ENCODE results near the gene KIF26A.

KIF26A gene

DNA sequence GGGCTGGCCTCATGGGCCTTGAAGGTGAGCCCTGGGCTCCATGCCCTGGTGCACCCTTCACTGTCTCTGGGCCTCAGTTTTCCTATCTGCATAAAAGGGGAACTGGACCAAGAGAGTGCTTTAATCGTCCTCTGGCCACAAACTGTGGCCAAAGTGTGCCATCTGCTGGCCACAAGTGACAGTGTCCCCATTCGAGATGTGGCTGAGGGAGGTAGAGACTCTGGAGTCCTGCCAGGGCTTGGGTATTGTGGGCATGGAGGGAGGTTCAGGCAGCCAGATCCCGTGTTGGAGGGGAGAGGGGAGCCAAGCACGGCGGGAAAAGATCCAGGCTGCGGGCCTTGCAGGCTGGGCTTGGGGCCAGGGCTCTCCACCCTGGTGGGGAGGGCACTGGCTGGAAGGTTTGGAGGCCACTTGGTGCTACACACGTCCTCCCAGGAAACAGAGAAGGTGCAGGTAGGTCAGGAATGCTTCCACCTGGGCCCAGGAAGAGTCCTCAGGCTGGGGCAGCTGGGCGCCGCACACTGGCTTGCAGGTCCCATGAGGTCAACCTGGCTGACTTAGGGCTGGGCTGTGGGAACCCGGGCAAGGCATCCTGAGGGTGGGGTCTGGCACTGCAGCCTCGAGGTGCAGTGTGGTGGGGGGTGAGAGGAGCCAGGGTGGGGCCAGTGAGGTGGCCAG lies 7.3 kb upstream of the KIF26A start:
- DNase-seq (ENCODE audit: low read depth in 2 of 2), result no peak

DNA sequence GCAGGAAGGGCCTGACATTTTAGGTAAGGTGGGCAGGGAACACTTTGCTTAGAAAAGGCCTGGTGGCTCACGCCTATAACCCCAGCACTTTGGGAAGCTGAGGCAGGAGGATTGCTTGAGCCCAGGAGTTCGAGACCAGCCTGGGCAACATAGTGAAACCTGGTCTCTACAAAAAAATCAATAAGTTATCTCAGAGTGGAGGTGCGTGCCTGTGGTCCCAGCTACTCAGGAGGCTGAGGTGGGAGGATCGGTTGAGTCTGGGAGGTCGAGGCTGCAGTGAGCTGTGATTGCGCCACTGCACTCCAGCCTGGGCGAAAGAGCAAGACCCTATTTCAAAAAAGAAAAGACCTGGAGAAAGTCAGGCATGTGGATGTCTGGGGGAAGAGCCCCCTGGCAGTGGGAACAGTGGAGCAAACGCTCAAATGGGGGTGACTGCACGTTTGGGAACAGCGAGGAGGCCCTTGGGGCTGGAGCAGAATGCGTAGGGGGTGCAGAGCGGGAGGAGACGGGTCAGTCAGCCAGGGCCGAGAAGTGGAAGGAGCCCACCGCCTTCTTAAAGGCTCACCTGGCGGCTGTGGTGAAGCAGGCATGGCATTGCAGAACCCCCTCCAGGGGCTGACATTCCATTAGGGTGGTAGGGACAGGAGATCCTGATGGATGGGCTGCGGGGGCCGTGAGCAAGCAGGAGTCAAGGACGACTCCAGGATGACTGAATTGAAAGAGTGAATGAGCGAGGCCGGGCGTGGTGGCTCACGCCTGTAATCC lies 6.2 kb upstream of the KIF26A start:
- no peak for DNase-seq (ENCODE audit: low read depth in 2 of 2)

DNA sequence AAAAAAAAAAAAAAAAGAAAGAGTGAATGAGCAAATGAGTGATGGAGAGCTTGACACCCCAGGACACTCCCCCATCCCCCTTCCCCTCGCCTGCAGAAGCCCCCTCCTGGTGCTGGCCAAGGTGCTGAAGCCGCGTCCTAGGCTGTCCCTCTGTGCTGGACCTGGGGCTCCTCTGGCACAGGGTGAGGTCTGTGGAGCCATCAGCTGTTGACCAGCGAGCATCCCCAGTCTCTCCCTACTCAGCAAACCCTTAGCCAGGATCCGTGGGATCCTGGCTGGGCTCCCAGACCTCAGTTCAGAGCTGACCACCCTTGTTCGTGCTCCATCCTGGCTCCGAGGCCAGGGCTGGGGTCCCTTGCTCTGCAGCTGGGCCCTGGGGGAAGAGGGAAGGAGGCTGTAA lies 5.4 kb upstream of the KIF26A start:
- DNase-seq (ENCODE audit: low read depth in 2 of 2), result no peak

DNA sequence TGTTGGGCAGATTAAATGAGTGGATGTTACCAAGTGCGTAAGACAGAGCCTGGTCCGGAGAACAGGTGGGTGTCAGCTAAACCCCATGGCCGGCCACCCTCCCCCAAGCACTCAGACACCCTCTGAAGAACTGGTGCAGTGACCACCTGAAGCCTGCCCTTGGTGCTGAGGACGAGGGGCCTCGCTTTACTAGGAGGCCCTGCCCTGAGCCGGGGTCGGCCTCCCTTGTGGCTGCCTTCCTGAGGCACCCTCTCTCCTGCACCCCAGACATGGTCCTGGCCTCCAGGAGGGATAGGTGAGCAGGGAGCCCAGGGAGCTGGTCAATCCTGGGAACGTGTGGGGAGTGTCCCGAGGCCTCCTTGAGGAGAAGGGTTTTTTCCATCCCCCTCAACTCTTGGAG lies 4.9 kb upstream of the KIF26A start:
- DNase-seq (ENCODE audit: low read depth in 2 of 2), result no peak

DNA sequence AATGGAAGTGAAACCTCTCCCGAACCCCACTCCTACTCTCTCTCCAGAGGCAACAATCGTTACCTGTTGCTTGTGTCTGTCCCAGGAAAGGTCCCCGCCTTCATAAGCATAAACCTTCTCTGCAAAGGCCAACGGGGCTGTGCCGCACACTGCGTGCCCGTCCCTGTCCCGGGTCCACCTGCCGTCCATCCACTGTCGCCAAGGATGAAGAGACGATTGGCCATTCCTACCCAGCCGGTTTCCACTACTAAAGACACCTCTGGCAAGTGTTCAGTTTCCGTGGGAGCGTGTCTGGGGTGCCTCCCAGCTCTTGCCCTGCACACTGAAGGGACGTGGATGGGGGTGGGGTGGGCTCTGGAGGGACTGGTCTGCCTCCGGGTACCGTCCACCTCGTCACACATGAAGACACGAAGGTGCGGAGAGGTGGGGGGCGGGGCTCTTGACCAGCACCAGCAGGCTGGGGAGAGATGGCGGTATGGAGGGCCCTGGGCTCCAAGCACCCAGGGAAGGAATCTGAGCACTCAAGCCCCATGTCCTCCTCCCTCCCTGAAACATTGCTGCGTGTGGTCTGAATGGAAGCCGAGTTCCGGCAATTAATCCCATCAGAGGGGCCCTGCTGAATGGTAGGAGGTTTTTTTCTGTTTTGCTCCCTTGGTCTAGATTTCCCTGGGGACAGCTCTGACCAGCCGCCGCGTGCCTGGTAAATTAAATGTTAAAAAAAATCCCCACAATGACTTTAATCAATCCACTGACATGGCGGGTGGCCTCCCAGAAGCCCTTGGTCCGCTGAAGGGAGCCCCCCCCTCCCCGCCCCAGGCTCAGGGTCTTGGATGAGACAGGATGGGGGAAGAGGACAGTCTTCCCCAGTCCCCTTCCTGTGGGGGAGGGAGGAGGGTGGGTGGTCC lies 4.1 kb upstream of the KIF26A start:
- no peak for DNase-seq (ENCODE audit: low read depth in 2 of 2)

DNA sequence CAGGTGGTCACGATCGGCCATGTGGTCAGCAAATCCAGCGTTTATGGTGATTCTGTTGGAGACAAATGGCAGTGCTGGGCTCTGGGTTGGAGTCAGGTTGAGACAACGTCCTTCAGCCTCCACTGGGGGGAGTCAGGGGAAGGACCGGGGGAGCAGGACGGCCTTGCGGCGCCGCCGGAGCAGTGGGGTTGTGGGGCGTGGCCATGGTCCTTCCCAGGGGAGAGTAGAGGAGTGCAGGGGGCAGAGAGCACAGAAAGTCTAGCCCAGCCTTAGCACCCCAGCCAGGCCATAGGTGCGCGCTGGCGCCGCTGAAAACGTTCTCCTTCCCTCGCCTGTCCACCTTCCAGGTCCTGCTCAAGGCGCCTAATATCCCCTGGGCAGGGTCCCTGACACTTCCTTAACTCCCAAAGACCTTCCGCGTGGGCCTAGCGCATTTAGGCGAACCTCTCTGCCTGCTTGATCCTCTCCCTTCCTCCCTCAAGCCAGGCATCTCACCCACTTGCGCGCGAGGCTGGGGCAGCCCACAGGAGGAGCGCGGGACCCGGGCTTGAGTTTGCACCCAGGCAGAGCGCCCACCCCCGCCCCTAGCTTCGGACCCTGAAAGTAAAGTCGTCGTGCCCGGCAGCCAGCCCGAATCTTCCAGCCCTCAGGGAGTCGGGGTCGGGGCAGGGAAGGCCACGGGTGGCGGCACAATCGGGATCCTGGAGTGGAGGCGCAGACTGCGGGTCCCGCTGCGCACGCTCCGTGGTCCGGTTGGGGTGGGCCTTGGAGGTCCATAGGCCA lies 3.1 kb upstream of the KIF26A start:
- peak in 1 of 2 donors; percentile 10 for DNase-seq (ENCODE audit: low read depth in 2 of 2)

DNA sequence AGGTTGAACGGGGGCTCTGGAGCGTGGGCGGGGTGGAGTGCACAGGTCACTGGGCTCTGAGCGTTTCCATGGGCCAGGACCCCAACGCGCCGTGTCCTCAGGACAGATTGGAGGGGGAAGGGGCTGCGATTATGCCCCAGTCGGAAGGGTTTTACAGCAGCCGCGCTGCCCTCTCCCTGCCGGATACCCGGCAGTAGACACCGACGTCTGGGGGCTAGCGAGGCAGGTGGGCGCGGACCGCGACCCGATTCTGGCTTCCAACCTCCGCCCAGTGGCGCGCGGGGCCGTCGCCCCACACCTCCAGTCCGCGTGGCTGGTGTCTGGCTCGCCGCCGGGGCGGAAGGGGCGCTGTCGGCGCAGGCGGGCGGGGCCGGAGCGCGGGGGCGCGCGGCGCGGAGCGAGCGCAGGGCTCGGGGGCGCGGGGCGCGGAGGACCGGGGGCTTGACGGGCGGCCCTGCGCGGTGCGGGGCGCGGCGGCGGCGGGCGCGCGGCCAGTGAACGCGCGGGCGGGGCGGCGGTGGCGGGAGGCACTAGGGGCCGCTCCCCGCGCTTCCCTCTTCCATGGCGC lies 2.4 kb upstream of the KIF26A start:
- no peak for DNase-seq (ENCODE audit: low read depth in 2 of 2)

DNA sequence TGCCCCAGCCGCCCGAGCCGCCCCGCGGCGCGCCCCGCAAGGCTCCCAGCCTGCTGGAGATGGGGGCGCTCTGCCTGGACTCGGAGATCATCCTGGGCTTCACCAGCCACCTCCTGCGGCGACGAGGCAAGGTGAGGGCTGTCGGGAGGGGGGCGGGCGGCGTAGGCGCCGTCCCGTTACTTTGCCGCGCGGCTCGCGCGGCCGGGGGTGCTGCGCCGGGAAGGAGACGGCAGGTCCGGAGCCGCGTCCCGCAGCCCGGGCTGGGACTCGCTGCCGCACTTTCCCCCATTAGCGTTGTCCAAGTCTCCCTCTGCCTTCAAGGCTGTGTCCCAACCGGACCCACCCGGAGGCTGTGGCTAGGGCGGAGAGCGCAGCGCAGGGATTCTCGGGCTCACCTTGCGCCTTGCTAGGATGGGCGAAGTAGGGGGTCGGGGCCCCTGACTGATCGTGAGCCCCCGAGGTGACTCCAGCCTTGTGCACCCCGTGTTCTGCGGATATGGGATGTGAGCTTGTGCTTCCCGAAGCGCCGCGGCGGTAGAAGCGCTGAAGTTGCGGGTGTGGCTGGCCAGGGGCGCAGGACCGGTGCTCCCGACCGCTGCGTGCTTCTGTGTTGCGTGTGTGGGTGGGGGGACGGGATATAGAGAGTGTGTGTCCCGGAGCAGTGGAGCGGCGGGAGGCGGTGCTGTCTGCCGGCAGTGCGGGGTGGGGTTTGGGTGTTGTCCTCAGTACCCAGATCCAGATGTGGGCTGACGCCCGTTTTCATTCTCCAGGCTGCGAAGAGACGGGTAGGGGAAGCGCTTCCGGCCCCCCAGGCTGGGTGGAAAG lies 1.7 kb upstream of the KIF26A start:
- DNase-seq (ENCODE audit: low read depth in 2 of 2), result no peak

DNA sequence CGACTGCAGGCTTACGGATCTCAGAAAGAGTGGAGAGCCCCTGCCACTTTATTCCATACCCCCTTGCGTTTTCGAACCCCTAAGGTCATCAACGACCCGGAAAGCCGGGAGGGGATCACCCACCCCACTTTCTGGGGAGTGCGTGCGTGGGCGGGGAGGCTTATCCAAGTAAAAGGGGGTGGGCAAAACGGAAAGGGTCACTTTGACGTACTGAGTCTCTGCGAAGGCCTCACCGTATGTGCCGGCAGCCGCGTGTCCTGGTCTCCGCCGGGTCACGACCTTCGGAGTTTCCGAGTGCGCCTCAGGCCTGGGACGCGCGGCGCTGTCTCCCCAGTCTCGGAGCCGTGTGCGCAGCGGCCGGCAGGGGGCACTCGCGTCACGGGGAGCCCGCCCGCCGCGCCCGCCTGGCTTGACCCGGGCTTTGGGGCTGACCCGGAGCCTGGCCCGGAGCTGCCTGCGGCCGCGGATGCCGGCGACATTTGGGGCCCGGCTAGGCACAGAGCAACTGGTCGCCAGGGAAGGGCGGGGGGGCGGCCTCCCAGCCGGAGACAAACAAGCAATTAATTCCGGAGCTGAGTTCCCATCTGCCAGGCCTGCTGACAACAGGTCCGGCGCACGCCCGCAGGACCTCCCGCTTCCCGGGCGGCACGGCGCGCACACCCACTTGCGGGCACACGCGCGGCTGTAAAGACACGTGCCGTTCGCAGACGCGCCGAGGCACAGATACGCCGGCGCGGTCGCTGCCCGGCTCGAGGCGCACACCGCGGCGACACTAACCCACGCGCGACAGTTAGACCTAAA lies 890 bp upstream of the KIF26A start:
- peak; percentile 38 to 59 for DNase-seq (ENCODE audit: low read depth in 2 of 2)

DNA sequence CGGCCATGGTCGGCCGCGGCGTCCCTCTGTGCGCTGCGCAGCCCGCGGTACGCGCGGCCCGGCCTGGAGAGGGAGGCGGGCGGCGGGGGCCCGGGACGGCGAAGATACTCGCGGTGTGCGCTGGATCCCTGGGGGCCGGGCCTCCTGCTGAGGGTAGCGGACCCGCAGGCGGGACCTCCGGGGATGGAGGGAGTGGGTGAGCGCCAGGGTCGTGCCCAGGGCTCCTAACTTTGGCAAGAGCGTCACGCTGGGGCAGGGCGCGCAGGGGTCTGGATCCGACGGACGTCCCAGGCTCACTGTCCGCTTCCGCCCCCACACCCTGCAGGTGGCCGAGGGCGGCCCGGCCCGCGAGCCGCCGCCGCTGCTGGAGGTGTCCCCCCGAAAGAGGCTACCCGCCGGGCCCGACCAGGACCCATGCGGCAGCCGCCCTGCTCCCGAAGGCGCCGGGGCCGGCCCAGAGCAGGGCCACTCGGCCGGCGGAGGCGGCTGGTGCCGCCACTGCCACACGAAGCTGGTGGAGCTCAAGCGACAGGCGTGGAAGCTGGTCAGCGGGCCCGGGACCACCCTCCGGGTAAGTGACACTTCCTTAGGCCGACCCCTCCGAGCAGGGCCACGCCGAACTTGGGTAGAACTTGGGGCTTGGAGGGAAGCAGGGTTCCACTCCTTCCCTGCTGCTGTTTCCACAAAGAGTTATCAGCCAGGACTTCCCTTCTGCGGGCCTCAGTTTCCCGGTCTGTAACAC lies 502 bp downstream of the KIF26A start:
- no peak for DNase-seq (ENCODE audit: low read depth in 2 of 2)

DNA sequence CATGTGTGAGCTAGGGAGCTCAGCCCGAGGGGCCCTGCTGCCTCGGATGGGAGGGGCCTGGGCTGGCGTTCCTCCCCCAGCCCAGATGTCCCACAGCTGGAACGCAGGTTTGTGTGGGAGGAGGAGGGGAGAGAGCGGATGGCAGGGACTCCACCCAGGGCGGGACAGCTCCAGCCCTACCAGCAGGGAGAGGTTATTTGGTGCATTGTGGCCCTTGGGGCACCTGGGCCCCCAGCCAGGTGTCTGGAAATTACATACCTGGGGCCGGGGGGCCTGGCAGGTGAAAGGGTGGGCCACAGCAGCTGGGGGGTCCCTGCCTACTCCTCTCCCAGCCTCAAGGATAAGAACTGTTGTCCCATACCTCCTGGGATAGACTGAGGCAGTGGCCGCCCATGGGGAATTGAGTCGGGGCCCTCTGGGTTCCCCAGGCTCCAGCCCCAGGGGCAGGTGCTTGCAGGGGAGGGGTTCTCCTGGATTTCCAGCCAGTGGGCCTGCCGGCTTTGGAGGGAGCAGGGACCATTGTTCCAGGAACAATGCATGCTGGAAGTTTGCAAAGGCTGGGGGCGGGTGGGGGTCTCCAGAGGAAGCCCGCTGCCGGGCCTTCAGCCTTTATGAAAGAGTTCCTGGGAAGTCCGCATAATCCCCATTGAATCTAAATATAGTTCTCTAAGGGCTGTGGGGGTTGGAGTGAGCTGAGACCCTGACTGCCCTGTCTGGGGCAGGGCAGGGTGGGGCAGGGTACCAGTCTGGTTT lies 1.2 kb downstream of the KIF26A start:
- DNase-seq (ENCODE audit: low read depth in 2 of 2), result no peak

DNA sequence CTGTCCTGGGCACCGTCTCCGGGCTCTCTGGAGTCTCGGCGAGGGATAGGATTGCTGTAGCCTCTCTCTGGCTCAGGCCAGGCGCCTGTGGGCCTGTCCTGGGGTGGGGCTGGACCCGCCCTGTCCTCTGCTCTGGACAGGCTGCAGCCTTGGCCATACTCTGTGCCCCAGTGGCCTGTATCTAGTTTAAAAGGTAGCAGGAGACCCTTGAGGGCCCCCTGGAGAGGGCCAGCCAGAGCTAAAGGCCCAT lies 1.8 kb downstream of the KIF26A start:
- no peak for DNase-seq (ENCODE audit: low read depth in 2 of 2)

DNA sequence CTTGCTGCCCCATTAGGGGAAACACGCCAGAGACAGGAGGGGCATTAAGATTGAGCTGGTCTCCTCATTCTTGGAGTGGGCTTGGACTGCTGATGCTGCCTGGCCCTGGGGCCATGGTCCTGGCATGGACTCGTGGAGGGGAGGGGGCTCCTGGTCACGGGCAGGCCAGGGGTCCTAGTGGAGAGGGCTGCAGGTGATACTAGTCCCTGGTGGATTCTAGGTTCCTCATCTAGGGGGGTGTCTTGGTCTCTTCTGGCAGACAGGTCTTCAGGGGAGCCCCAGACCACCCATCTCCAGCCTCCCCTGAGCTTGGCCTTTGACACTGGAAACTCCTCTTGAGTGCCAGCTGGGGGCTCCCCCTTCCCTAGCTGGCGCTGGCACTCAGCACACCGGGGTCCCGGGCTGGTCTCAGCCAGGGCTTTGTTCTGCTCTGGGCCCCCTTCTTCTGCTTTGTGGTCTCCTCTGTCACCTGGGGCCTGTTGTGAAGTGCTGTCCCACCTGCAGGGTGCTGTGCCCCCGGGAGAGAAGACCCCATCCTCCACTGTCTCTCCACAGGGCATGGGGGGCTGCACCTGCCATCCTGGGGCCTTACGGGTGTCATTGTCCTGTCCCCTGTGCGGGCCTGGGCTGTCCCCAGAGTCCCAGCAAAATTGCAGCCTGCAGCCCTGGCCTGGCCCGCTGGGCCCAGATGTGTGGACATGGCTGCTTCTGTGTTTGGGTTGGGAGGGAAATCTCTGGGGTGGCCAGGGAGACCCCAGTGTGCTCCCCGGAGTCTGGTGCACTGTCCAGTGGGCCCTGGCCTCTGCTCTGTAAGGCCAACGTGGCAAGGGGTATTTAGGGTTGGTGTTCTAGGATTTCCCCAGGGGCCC lies 2.3 kb downstream of the KIF26A start:
- no peak for DNase-seq (ENCODE audit: low read depth in 2 of 2)

DNA sequence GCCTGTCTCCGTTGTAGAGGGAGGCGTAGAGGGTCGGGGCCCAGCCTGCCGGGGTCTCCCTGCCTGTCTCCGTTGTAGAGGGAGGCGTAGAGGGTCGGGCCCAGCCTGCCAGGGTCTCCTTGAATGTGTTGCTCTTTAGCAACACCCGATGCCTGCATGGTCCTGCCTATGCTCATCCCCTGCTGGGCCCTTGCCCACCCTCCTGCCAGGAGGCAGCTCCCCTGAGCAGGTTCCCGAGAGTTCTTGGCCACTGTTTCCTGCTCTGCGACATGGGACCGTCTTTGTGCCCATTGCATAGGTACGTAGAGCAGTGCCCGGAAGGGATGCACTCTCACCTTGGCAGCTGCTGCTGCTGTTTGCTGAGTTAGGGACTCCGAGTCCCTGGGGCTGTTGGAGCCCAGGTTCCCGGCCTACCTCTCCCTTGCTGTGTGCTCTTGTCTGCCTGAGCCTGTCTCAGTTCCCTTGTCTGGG lies 3.3 kb downstream of the KIF26A start:
- no peak for DNase-seq (ENCODE audit: low read depth in 2 of 2)

DNA sequence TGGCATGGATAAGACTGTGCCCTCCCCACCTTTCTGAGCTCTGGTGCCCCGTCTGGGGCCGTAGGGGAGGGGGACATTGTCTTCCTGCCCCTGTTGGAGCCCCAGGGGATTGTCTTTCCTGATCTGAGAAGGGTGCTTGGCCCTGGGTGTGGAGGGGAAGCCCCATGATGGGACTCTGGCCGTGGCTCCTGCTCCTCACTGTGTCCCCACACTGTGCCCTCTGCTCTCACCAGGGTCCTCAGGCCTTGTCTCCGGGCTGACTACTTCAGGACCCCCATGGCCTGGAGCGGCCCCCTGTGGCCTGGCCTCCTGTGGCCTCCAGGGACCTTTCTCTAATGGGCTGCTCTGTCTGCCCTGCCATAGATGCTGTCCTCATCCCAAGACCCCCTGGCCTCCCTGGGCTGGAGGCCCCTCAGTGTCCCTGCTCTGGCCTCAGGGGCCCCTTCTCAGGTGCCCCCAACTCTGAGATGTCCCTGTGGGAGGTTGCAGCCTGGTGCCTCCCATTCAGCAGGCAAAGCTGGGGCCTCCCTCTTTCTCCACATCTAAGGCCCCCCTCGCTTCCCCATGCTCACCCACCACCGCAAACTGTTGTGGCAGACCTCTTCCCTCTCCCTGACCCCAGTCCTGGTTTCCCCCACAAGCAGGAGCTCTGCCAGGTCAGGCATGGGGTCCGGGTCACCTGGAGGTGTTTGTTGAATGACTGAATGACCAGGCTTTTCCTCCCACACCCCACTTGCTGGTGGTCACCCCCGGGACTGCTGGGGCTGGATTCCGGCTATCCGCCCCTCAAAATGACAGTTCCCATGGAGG lies 4.0 kb downstream of the KIF26A start:
- DNase-seq (ENCODE audit: low read depth in 2 of 2), result no peak

DNA sequence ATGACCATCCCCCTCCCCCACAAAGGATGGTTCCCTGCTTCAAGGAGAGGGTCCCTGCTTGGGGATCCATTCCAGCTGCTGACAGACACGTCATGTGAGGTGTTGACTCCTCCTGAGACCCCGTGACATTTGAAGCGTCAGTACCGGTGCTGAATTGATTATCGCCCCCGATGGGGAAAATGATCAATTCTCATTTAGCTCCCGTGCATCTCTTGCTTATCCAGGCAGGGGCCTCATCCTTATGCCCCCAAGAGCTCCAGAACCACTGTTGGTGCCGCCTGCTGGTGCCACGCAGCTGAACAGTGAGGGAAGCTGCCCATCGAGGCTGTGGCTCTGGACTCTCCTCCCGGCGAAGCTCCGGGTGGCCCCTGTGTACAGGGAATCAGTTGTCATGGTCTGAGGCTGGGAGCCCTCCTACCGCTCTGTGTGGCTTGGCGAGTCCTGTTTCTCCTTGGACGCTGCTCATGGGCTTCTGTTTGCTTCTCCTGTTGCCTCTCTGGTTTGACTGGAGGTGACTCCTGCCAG lies 4.6 kb downstream of the KIF26A start:
- no peak for DNase-seq (ENCODE audit: low read depth in 2 of 2)

All from activated CD4-positive, alpha-beta T cell treated with anti-CD3 and anti-CD28 coated beads for 24 hours (primary cell).